MCF 10A (cell line): ENCODE data around the gene C17orf100. TPM values are rescaled to one million over a fixed set of nuclear protein-coding genes. Genes with fewer than 3 reads are reported as not detected.

Experiments
- BruUV-seq: library from RNA; stranded (reverse); fragments of 400-500 nt; replicated peaks from 2 replicates; lab custom pipeline; 2021; lab: Mats Ljungman, UMichigan
- CTCF ChIA-PET: fragments of 300-600 bp; sonication (Branson Sonifier 250); formaldehyde crosslinking; extraction: SDS; loops from one replicate; lab custom pipeline; 2021; ENCODE audit warnings: antibody characterized with exemption, inconsistent platforms; lab: Yijun Ruan, JAX
- POLR2A ChIA-PET: fragments of 300-600, 350-650 bp; sonication (Branson Sonifier 250); formaldehyde crosslinking; extraction: SDS; loops from one replicate; lab custom pipeline; 2020; ENCODE audit warnings: antibody characterized with exemption, inconsistent platforms; lab: Yijun Ruan, JAX
- DNase-seq: peaks from one replicate; pipeline ENCODE4 v3.0.0-alpha.2; 2018; ENCODE audit not compliant: unreplicated experiment
- H3K27ac Mint-ChIP-seq: one replicate; pipeline ENCODE4 v1.8.0; 2022; ENCODE audit warnings: mild to moderate bottlenecking, low read depth, mixed read lengths; ENCODE audit not compliant: unreplicated experiment
- H3K27me3 Mint-ChIP-seq: one replicate; pipeline ENCODE4 v1.8.0; 2022; ENCODE audit warnings: mixed read lengths; ENCODE audit not compliant: insufficient read depth, unreplicated experiment
- H3K36me3 Mint-ChIP-seq: one replicate; pipeline ENCODE4 v1.8.0; 2022; ENCODE audit warnings: mild to moderate bottlenecking, moderate library complexity, mixed read lengths; ENCODE audit not compliant: insufficient read depth, unreplicated experiment
- H3K4me1 Mint-ChIP-seq: one replicate; pipeline ENCODE4 v1.8.0; 2022; ENCODE audit warnings: mixed read lengths; ENCODE audit not compliant: insufficient read depth, unreplicated experiment
- H3K4me3 Mint-ChIP-seq: one replicate; pipeline ENCODE4 v1.8.0; 2022; ENCODE audit warnings: mild to moderate bottlenecking, moderate library complexity, mixed read lengths; ENCODE audit not compliant: unreplicated experiment
- H3K9me3 Mint-ChIP-seq: one replicate; pipeline ENCODE4 v1.8.0; 2022; ENCODE audit warnings: mixed read lengths; ENCODE audit not compliant: unreplicated experiment
- CTCF ChIP-seq: fragments of 200-600 bp; IDR thresholded peaks from one replicate; pipeline ENCODE4 v1.8.0; 2022; ENCODE audit warnings: antibody characterized with exemption, mild to moderate bottlenecking; ENCODE audit not compliant: unreplicated experiment
- intact Hi-C: fragments of 100-400 bp; cut with micrococcal nuclease; formaldehyde crosslinking; loops from 2 replicates; pipeline ENCODE4 v1.14.1; 2022
- total RNA-seq: library from RNA; stranded (reverse); gene quantifications from 2 replicates; pipeline ENCODE4 v1.2.3, GENCODE V29; 2022

C17orf100 gene
- total RNA-seq, 1 experiment from 2014 or later: 1.4 TPM

DNA sequence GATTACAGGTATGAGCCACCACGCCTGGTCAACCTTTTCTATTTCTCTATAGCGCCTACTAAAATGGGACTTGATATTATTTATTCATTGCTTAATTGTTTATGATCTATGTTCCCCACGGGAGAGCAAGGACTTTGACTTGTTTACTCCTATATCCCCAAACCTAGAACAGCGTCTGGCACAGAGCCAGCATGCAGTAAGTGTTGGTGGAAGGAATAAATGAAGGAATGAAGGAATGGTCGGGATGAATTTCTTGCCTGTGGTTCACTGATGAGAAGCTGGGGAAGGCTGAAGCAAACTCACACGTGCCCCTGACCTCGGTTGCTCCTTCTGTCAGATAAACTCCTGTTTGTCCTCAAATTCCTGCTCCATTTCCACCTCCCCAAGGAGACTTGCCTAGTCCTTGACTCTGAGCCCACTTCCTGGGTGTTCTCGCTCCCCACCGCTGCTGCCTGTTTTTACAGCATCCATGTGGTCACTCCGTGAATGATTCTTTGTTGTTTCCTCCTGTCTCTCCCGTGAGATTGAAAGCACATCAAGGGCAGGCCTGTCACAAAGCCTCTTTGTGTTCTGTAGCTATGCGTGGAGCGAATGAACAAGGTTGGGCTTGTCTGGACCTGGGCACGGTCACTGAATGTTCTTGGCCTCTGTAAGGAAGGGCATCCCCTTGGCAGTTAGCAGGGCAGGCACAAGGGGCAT, 17.3 kb downstream of the C17orf100 start:
- Mint-ChIP-seq H3K4me1 (peaks cover 37% of the 10 kb centered on the region), H3K27me3 (no peaks in the 10 kb centered on the region), H3K27ac (peak overlapping the region; percentile 61), H3K36me3 (no peaks in the 10 kb centered on the region), H3K4me3 (no peak overlapping the region), H3K9me3 (no peaks in the 10 kb centered on the region)
- intact Hi-C loops: loop anchor here (5.0 kb wide), 1 partner anchor 353 kb away; the partner anchor contains the start of gene BCL6B
- DNase-seq: no peak
- ChIA-PET POLR2A (interaction anchor here (0.7 to 1.7 kb wide), 2 partner anchors 13 to 342 kb away, joined by 3 to 4 read pairs; no protein-coding TSS in a partner anchor), CTCF (interaction anchor here (0.6 to 8.1 kb wide), 4 partner anchors 127 to 545 kb away, joined by 3 to 73 read pairs (median 14); no protein-coding TSS in a partner anchor)
- BruUV-seq: no TSS peak
- no peak for TF ChIP-seq CTCF

- CTCF ChIA-PET: interaction anchor here (0.6 to 8.1 kb wide), 7 partner anchors 126 to 545 kb away, joined by 3 to 73 read pairs (median 4); no protein-coding TSS in a partner anchor
- peak; percentile 90 for DNase-seq
- BruUV-seq: no TSS peak
- H3K9me3 Mint-ChIP-seq: no peaks in the 10 kb centered on the region
- no peak overlapping the region for H3K4me3 Mint-ChIP-seq
- H3K36me3 Mint-ChIP-seq: no peaks in the 10 kb centered on the region
- H3K27ac Mint-ChIP-seq: peak overlapping the region; percentile 61
- no peaks in the 10 kb centered on the region for H3K27me3 Mint-ChIP-seq
- intact Hi-C loops: loop anchor here (5.0 kb wide), 1 partner anchor 353 kb away; the partner anchor contains the start of gene BCL6B
- H3K4me1 Mint-ChIP-seq: peaks cover 37% of the 10 kb centered on the region
- POLR2A ChIA-PET: interaction anchor here (0.7 to 1.7 kb wide), 3 partner anchors 12 to 343 kb away, joined by 3 to 7 read pairs (median 4); partner anchors contain the start of gene RNASEK
- TF ChIP-seq CTCF: no peak
Measured at GRCh38 chr17:6669479-6670212, 18.1 kb downstream of the C17orf100 start.

DNA sequence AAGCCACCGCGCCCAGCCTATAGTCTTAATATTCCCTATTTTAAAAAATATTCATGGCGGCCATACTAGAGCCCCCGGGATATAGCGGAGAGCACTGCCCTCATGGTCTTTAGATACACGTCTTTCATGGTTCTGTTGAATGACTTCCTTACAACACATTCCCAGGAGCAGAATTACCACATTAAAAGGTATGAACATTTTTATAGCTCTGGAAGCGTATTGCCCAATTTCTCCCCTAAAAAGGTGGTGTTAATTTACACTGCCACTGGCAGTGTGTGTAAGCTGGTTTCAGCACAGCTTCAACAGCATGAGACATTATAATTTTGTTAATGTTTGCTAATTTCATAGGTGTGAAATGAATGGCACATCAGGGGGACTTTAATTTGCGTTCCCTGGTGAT, 19.0 kb downstream of the C17orf100 start:
- CTCF ChIA-PET: interaction anchor here (0.7 to 8.1 kb wide), 7 partner anchors 125 to 349 kb away, joined by 3 to 73 read pairs (median 4); no protein-coding TSS in a partner anchor
- POLR2A ChIA-PET: interaction anchor here (0.6 to 1.7 kb wide), 5 partner anchors 116 to 1638 kb away, joined by 3 to 7 read pairs (median 4); partner anchors contain the start of gene RNASEK
- Mint-ChIP-seq H3K4me3 (no peak overlapping the region), H3K27me3 (no peaks in the 10 kb centered on the region), H3K36me3 (no peaks in the 10 kb centered on the region), H3K27ac (peak overlapping the region; percentile 67), H3K9me3 (no peaks in the 10 kb centered on the region), H3K4me1 (peaks cover 37% of the 10 kb centered on the region)
- BruUV-seq: no TSS peak
- intact Hi-C loops: no loop called here
- no peak for TF ChIP-seq CTCF
- peak; percentile 79 for DNase-seq
